Endodermal cell (in vitro differentiated cells): ENCODE measurements around the gene LSR. TPM values are rescaled to one million over a fixed set of nuclear protein-coding genes. Genes with fewer than 3 reads are reported as not detected.

Source experiments
- DNase-seq: peaks from one replicate; pipeline ENCODE4 v3.0.0-alpha.2; 2017
- H3K27ac ChIP-seq: 2 replicates; pipeline ENCODE4 v1.5.1; 2013; ENCODE audit warnings: mild to moderate bottlenecking, low read depth, low read length, moderate library complexity
- H3K27me3 ChIP-seq: 2 replicates; pipeline ENCODE4 v1.6.1; 2013; ENCODE audit warnings: mild to moderate bottlenecking, low read length, moderate library complexity; ENCODE audit not compliant: insufficient read depth, control insufficient read depth, poor library complexity, severe bottlenecking
- H3K36me3 ChIP-seq: 2 replicates; pipeline ENCODE4 v1.7.0; 2013; ENCODE audit warnings: mild to moderate bottlenecking, low read length, moderate library complexity; ENCODE audit not compliant: control insufficient read depth, insufficient read depth
- H3K4me1 ChIP-seq: one replicate; pipeline ENCODE4 v1.7.0; 2013; ENCODE audit warnings: low read length; ENCODE audit not compliant: control insufficient read depth, insufficient read depth
- H3K4me3 ChIP-seq: 2 replicates; pipeline ENCODE4 v1.5.1; 2013; ENCODE audit warnings: mild to moderate bottlenecking, low read length, moderate library complexity
- H3K9ac ChIP-seq: 2 replicates; pipeline ENCODE4 v1.6.1; 2013; ENCODE audit warnings: mild to moderate bottlenecking, low read length, moderate library complexity; ENCODE audit not compliant: poor library complexity, severe bottlenecking; ENCODE audit errors: extremely low read depth
- H3K9me3 ChIP-seq: 2 replicates; pipeline ENCODE4 v1.6.1; 2013; ENCODE audit warnings: mild to moderate bottlenecking, low read length, moderate library complexity; ENCODE audit not compliant: control insufficient read depth
- H3K27ac Mint-ChIP-seq: 2 replicates; pipeline ENCODE4 v1.8.0; 2020; ENCODE audit warnings: mixed read lengths
- H3K27me3 Mint-ChIP-seq: 2 replicates; pipeline ENCODE4 v1.8.0; 2021; ENCODE audit warnings: mild to moderate bottlenecking, mixed read lengths; ENCODE audit not compliant: insufficient read depth
- H3K36me3 Mint-ChIP-seq: 2 replicates; pipeline ENCODE4 v1.8.0; 2020; ENCODE audit warnings: low read depth, mixed read lengths
- H3K4me1 Mint-ChIP-seq: 2 replicates; pipeline ENCODE4 v1.8.0; 2020; ENCODE audit warnings: mixed read lengths
- H3K4me3 Mint-ChIP-seq: 2 replicates; pipeline ENCODE4 v1.8.0; 2020; ENCODE audit warnings: mild to moderate bottlenecking, moderate library complexity, mixed read lengths
- H3K9me3 Mint-ChIP-seq: 2 replicates; pipeline ENCODE4 v1.8.0; 2020; ENCODE audit warnings: mild to moderate bottlenecking, mixed read lengths
- WGBS, 2 experiments: methylation state at CpG; one replicate each; pipeline versions ENCODE4 v1.1.5 to v1.1.7; 2013; ENCODE audit warnings: missing lambda C conversion rate in 2 of 2, mixed read lengths in 1 of 2; ENCODE audit not compliant: insufficient coverage in 1 of 2, insufficient read length in 1 of 2; 5-methylcytosine and 5-hydroxymethylcytosine counted together
- total RNA-seq, 2 donors: library from RNA; stranded (reverse); fragmentation: NEBNext Ultra II Directional in 1 of 2; extraction: Animal tissue kit (Norgen Biotek cat#: 25700) in 1 of 2; gene quantifications; 2 replicates in 1 of 2; 3 replicates in 1 of 2; pipeline ENCODE4 v1.2.1, GENCODE V29; 2021
- TF ChIP-seq, protein P1 (sequence below): fragments of 200-600 bp; sonication (generic); conservative IDR thresholded peaks from 2 replicates; pipeline ENCODE4 v1.5.0; 2021; ENCODE audit warnings: antibody characterized with exemption, mild to moderate bottlenecking

LSR gene
- total RNA-seq, 2 donors from 2014 or later: 112 to 170 TPM

DNA sequence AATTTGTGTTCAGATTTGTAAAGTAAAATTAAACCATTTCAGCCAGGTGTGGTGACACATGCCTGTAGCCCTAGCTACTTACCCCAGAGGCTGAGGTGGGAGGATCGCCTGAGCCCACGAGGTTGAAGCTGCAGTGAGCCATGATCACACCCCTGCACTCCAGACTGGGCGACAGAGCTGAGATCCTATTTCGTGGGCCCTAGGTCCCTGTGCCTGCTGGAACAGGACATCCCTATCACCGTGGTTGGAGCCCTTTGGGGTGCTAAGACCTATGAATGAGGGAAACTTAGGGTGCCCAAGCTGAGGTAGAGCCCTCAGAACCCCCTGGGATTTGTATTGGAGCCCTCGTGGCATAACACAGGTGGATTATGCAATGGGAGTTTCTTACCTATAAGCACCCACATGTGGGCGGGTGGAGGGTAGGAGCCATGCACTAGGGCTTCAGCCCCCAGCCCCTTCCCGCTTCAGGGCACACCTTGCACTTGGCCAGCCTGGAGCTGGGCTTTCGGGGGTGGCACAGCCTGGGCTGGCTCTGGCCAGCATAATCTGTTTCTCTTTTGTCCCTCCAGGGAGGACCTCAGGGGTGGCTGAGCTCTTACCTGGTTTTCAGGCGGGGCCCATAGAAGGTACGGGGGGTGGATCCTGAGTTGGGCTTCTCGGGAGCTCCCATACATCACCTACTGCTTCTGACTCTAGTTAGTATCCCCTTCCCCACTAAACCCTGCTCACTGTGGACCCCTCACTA, 12.7 kb downstream of the LSR start:
- Mint-ChIP-seq H3K4me1 (peaks cover 16% of the 10 kb centered on the region), H3K27me3 (no peaks in the 10 kb centered on the region), H3K36me3 (peaks cover 76% of the 10 kb centered on the region), H3K27ac (peak overlapping the region; percentile 21), H3K9me3 (no peaks in the 10 kb centered on the region), H3K4me3 (no peak overlapping the region)
- Histone ChIP-seq H3K9ac (no peak overlapping the region), H3K9me3 (no peaks in the 10 kb centered on the region), H3K4me3 (no peak overlapping the region), H3K36me3 (peaks cover 89% of the 10 kb centered on the region), H3K27ac (no peak overlapping the region), H3K4me1 (no peaks in the 10 kb centered on the region), H3K27me3 (no peaks in the 10 kb centered on the region)
- TF ChIP-seq, protein P1, sequence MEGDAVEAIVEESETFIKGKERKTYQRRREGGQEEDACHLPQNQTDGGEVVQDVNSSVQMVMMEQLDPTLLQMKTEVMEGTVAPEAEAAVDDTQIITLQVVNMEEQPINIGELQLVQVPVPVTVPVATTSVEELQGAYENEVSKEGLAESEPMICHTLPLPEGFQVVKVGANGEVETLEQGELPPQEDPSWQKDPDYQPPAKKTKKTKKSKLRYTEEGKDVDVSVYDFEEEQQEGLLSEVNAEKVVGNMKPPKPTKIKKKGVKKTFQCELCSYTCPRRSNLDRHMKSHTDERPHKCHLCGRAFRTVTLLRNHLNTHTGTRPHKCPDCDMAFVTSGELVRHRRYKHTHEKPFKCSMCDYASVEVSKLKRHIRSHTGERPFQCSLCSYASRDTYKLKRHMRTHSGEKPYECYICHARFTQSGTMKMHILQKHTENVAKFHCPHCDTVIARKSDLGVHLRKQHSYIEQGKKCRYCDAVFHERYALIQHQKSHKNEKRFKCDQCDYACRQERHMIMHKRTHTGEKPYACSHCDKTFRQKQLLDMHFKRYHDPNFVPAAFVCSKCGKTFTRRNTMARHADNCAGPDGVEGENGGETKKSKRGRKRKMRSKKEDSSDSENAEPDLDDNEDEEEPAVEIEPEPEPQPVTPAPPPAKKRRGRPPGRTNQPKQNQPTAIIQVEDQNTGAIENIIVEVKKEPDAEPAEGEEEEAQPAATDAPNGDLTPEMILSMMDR: no peak
- WGBS, 2 experiments: 90 to 94% methylated on average over 8 to 12 of the region's 12 CpGs
- DNase-seq: peak; percentile 42

DNA sequence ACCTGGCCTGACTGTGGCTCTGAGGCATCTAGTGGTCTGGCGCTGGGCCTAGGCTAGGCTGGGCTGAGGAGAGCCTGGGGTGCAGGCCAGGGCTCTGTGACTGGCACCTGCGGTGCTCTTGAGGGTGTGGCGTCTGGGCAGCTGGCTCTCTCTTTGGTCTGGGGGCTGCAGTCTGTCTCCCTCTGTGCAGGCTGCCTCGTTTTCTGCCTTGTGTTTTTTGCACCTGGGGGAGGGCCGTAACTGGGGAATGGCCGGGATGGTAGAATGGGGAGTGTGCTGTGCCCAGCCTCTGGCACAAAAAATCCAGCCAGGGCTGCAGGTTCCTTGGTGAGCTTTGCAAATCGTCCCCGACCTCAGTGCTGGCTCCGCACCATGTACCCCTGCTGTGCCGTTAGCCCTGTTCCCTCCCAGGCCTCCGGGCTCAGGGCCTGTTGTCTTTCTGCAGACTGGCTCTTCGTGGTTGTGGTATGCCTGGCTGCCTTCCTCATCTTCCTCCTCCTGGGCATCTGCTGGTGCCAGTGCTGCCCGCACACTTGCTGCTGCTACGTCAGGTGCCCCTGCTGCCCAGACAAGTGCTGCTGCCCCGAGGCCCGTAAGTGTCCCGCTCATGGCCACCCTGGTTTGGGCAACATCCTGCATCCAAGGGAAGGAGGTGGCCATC, 13.4 kb downstream of the LSR start:
- H3K4me1 Mint-ChIP-seq: peaks cover 15% of the 10 kb centered on the region
- peak; percentile 49 for DNase-seq
- no peaks in the 10 kb centered on the region for H3K9me3 Mint-ChIP-seq
- peaks cover 72% of the 10 kb centered on the region for H3K36me3 Mint-ChIP-seq
- Histone ChIP-seq H3K4me3 (no peak overlapping the region), H3K27me3 (no peaks in the 10 kb centered on the region), H3K9ac (no peak overlapping the region), H3K27ac (no peak overlapping the region), H3K36me3 (peaks cover 85% of the 10 kb centered on the region), H3K4me1 (no peaks in the 10 kb centered on the region), H3K9me3 (no peaks in the 10 kb centered on the region)
- no peaks in the 10 kb centered on the region for H3K27me3 Mint-ChIP-seq
- no peak overlapping the region for H3K4me3 Mint-ChIP-seq
- WGBS, 2 experiments: 89 to 92% methylated on average over 8 to 17 of the region's 17 CpGs
- no peak overlapping the region for H3K27ac Mint-ChIP-seq
- TF ChIP-seq, protein P1: no peak

DNA sequence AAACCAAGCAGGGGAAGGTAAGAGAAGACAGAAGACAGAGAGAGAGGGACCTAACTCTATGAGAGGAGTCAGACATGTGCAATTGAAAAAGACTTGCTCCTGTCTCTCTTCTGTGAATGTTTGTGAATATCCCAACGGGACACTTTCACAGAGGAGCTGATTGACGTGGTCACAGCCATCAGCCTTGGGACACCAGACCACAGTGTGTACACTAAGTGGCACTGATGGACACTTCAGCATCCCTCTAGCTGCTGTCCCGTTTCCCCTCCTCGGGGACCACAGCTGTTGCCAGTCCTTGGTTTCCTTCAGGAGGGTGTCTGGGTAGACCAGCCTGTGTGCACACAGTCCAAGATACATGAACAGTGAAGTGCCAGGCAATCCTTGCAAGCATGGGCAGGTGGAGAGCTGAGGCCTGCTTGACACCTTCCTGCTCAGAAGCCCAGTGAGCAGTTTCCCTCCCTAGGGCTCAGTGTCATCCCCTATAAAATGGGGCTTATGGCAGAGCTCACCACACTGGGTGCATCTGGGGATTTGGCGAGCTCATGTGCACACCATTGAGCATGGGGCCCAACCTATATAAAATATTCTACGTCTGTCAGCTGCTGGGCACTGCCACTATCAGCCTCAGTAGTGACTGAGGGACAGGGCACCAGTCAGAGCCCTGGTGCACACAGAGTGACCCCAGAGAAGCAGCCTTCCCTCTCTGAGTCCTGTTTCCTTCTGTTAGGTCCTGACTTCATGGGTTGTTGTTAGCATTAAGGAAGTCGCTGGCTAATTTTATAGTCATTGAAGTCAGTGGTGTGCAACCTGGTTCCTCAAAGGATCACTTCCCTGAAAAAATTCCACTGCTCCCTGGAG, 15.7 kb downstream of the LSR start:
- Mint-ChIP-seq H3K27me3 (no peaks in the 10 kb centered on the region), H3K4me1 (peaks cover 15% of the 10 kb centered on the region), H3K4me3 (no peak overlapping the region), H3K27ac (no peak overlapping the region), H3K36me3 (peaks cover 50% of the 10 kb centered on the region), H3K9me3 (no peaks in the 10 kb centered on the region)
- DNase-seq: peak; percentile 39
- H3K4me1 ChIP-seq: no peaks in the 10 kb centered on the region
- no peaks in the 10 kb centered on the region for H3K9me3 ChIP-seq
- TF ChIP-seq, protein P1: no peak
- H3K27me3 ChIP-seq: no peaks in the 10 kb centered on the region
- peaks cover 65% of the 10 kb centered on the region for H3K36me3 ChIP-seq
- no peak overlapping the region for H3K4me3 ChIP-seq
- no peak overlapping the region for H3K9ac ChIP-seq
- H3K27ac ChIP-seq: no peak overlapping the region
- WGBS, 2 experiments: 84 to 90% methylated on average over 6 to 7 of the region's 7 CpGs
